ENCODE results near the gene SFXN2.

Gene SFXN2

GRCh38 chr10:102779680-102780526, 65.5 kb downstream of the SFXN2 start:
- DNase-seq: no peak

GRCh38 chr10:102780527-102780808, 66.0 kb downstream of the SFXN2 start:
- no peak for DNase-seq

- DNase-seq: no peak
These were observed 66.9 kb downstream of the SFXN2 start for GRCh38 chr10:102781090-102781920.

- no peak for DNase-seq
These were observed 67.6 kb downstream of the SFXN2 start for GRCh38 chr10:102781921-102782557.

- no peak for DNase-seq
These were observed 68.5 kb downstream of the SFXN2 start for GRCh38 chr10:102782673-102783551.

- DNase-seq: no peak
These were observed 69.1 kb downstream of the SFXN2 start for GRCh38 chr10:102783568-102783967.

GRCh38 chr10:102785818-102786217, 71.4 kb downstream of the SFXN2 start:
- DNase-seq: no peak

GRCh38 chr10:102791754-102792395, 77.4 kb downstream of the SFXN2 start:
- DNase-seq: no peak
